ENCODE data around the gene MYCT1.

- TF ChIP-seq CTCF (IDR thresholded peaks at IDR 0.05) (no peak), POLR2A (IDR thresholded peaks at IDR 0.05) (no peak)
Measured at GRCh38 chr6:152680151-152680550, 17.5 kb upstream of the MYCT1 start.

All from body of pancreas (tissue), 4 donors.